HFFc6 (cell line): ENCODE measurements around the gene GABARAPL2. TPM values are rescaled to one million over a fixed set of nuclear protein-coding genes. Genes with fewer than 3 reads are reported as not detected.

Experiments used
- DNase-seq: peaks from one replicate; pipeline ENCODE4 v3.0.0-alpha.2; 2018
- H3K27ac Mint-ChIP-seq: 2 replicates; pipeline ENCODE4 v1.8.0; 2020; ENCODE audit warnings: mild to moderate bottlenecking, mixed read lengths
- H3K27me3 Mint-ChIP-seq: 2 replicates; pipeline ENCODE4 v1.8.0; 2021; ENCODE audit warnings: mild to moderate bottlenecking, moderate library complexity, mixed read lengths; ENCODE audit not compliant: insufficient read depth
- H3K36me3 Mint-ChIP-seq: 2 replicates; pipeline ENCODE4 v1.8.0; 2021; ENCODE audit warnings: low read depth, mixed read lengths
- H3K4me1 Mint-ChIP-seq: 2 replicates; pipeline ENCODE4 v1.8.0; 2020; ENCODE audit warnings: low read depth, mixed read lengths
- H3K4me3 Mint-ChIP-seq: 2 replicates; pipeline ENCODE4 v1.8.0; 2020; ENCODE audit warnings: mild to moderate bottlenecking, moderate library complexity, mixed read lengths
- H3K9me3 Mint-ChIP-seq: 2 replicates; pipeline ENCODE4 v1.8.0; 2020; ENCODE audit warnings: mild to moderate bottlenecking, mixed read lengths
- CTCF ChIP-seq: fragments of 200-600 bp; sonication (generic); IDR thresholded peaks from 2 replicates; pipeline ENCODE4 v1.5.0; 2021; ENCODE audit warnings: antibody characterized with exemption, mild to moderate bottlenecking
- total RNA-seq, 6 experiments: library from RNA; stranded (reverse); fragmentation: NEBNext Ultra II Directional; extraction: Animal tissue kit (Norgen Biotek cat#: 25700); gene quantifications; 2 replicates in 1 of 6; 3 replicates in 5 of 6; pipeline ENCODE4 v1.2.3, GENCODE V29; 2021

Gene GABARAPL2
- total RNA-seq, 6 experiments from 2014 or later: 82.0 to 114 (median 100) TPM

GRCh38 chr16:75578212-75578611 is 12.0 kb downstream of the GABARAPL2 start:
- Mint-ChIP-seq H3K4me1 (no peaks in the 10 kb centered on the region; the same call in 1 of the 2 replicates), H3K9me3 (no peaks in the 10 kb centered on the region), H3K4me3 (no peak overlapping the region), H3K36me3 (peaks cover 10% of the 10 kb centered on the region), H3K27me3 (no peaks in the 10 kb centered on the region; the same call in 1 of the 2 replicates), H3K27ac (no peak overlapping the region)
- no peak for DNase-seq
- no peak for TF ChIP-seq CTCF

- H3K9me3 Mint-ChIP-seq: no peaks in the 10 kb centered on the region
- no peak for TF ChIP-seq CTCF
- no peak overlapping the region for H3K27ac Mint-ChIP-seq
- H3K36me3 Mint-ChIP-seq: peaks cover 10% of the 10 kb centered on the region
- H3K27me3 Mint-ChIP-seq: no peaks in the 10 kb centered on the region; the same call in 1 of the 2 replicates
- no peak for DNase-seq
- no peak overlapping the region for H3K4me3 Mint-ChIP-seq
- H3K4me1 Mint-ChIP-seq: no peaks in the 10 kb centered on the region; the same call in 1 of the 2 replicates
These were observed 12.5 kb downstream of the GABARAPL2 start for GRCh38 chr16:75578725-75579124.

- DNase-seq: no peak
- TF ChIP-seq CTCF: no peak
These were observed 13.2 kb downstream of the GABARAPL2 start for GRCh38 chr16:75579281-75579834.

GRCh38 chr16:75584108-75584507 is 17.9 kb downstream of the GABARAPL2 start:
- Mint-ChIP-seq H3K36me3 (peaks cover 3% of the 10 kb centered on the region; the same call in 1 of the 2 replicates), H3K27ac (no peak overlapping the region), H3K9me3 (no peaks in the 10 kb centered on the region), H3K4me1 (peaks cover 7% of the 10 kb centered on the region; the same call in 1 of the 2 replicates), H3K27me3 (no peaks in the 10 kb centered on the region; the same call in 1 of the 2 replicates), H3K4me3 (no peak overlapping the region)
- TF ChIP-seq CTCF: no peak
- DNase-seq: no peak

More at GRCh38 chr16:75579281-75579834, 13.2 kb downstream of the GABARAPL2 start:
- H3K27ac Mint-ChIP-seq: no peak overlapping the region
- H3K36me3 Mint-ChIP-seq: peaks cover 10% of the 10 kb centered on the region
- H3K27me3 Mint-ChIP-seq: no peaks in the 10 kb centered on the region; the same call in 1 of the 2 replicates
- no peak overlapping the region for H3K4me3 Mint-ChIP-seq
- peaks cover 3% of the 10 kb centered on the region; the same call in 1 of the 2 replicates for H3K4me1 Mint-ChIP-seq
- H3K9me3 Mint-ChIP-seq: no peaks in the 10 kb centered on the region

- Mint-ChIP-seq H3K4me3 (no peak overlapping the region), H3K27me3 (no peaks in the 10 kb centered on the region; the same call in 1 of the 2 replicates), H3K4me1 (peaks cover 21% of the 10 kb centered on the region), H3K27ac (no peak overlapping the region), H3K36me3 (no peaks in the 10 kb centered on the region), H3K9me3 (no peaks in the 10 kb centered on the region)
- no peak for DNase-seq
- no peak for TF ChIP-seq CTCF
These were observed 22.5 kb downstream of the GABARAPL2 start for GRCh38 chr16:75588716-75589115.
